Fibroblast of pulmonary artery (primary cell): ENCODE measurements around the gene MYRF.

Source experiments
- DNase-seq: peaks from one replicate; pipeline ENCODE4 v3.0.0-alpha.2; 2010; ENCODE audit warnings: low read depth
- H3K4me3 ChIP-seq: replicated peaks from 2 replicates; pipeline ENCODE4 v1.5.1; 2011; ENCODE audit warnings: low read depth, mild to moderate bottlenecking, control low read depth, low read length, moderate library complexity
- CTCF ChIP-seq: IDR thresholded peaks from 2 replicates; pipeline ENCODE4 v1.5.1; 2011; ENCODE audit warnings: mild to moderate bottlenecking, control low read depth, low read length, inconsistent platforms; ENCODE audit errors: missing control alignments

Gene MYRF

GRCh38 chr11:61737636-61738386 lies 14.6 kb upstream of the MYRF start:
- H3K4me3 ChIP-seq, result no peak overlapping the region
- peak; percentile 1 for TF ChIP-seq CTCF
- DNase-seq, result no peak

DNA sequence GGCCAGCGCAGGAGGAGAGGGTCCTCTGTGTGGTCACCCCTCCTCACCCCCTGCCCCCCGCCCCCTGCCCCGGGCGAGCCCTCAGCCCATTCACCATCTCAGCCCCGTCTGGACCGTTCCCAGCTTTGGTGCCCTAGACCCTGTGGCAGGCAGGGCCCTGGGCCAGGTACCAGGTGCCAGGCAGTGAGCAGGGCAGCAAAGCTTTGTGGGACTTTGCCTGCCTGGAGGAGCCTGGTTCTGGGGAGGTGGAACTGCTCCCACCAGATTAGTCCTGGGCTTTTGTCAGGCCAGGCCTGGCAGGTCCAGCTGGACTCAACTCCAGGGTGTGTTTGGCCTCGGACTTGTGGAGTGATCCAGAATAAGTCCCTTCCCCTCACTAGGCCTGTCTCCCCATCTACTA lies 13.7 kb upstream of the MYRF start:
- H3K4me3 ChIP-seq, result no peak overlapping the region
- DNase-seq, result no peak
- TF ChIP-seq CTCF, result no peak

GRCh38 chr11:61739413-61739812 lies 13.0 kb upstream of the MYRF start:
- no peak for DNase-seq
- no peak for TF ChIP-seq CTCF
- H3K4me3 ChIP-seq, result no peak overlapping the region

- no peak for DNase-seq
- no peak overlapping the region for H3K4me3 ChIP-seq
- no peak for TF ChIP-seq CTCF
Measured at GRCh38 chr11:61739966-61740365, 12.5 kb upstream of the MYRF start.

DNA sequence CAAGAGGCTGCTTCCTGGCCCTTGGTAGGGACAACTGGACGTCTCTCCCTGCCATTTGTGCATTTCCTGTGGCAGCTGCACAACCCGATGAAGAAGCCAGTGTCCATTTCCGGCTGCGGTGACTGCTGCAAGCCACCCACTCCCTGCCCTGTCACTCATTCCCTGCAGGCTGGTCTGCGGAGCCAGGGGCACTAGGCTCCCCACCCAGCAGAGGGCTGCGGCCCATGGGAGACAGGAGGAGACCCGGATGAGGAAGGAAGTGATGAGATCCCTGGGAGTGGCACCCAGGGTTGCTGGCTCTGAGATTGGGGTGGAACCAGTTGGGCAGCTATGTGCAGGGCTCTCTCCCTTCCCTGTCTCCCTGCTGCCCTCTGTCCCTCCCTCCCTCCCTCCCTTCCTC lies 10.0 kb upstream of the MYRF start:
- no peak for DNase-seq
- no peak overlapping the region for H3K4me3 ChIP-seq
- TF ChIP-seq CTCF, result no peak

- TF ChIP-seq CTCF, result no peak
- no peak overlapping the region for H3K4me3 ChIP-seq
- no peak for DNase-seq
Measured at GRCh38 chr11:61743486-61744095, 8.8 kb upstream of the MYRF start.

- H3K4me3 ChIP-seq, result no peak overlapping the region
- no peak for TF ChIP-seq CTCF
- DNase-seq, result no peak
Measured at GRCh38 chr11:61744181-61744580, 8.3 kb upstream of the MYRF start.
